HepG2 (cell line): Measurements from ENCODE around the gene PLPPR2. TPM values are rescaled to one million over a fixed set of nuclear protein-coding genes. Genes with fewer than 3 reads are reported as not detected.

Experiments used
- ARID4A ChIP-seq: sonication (generic); formaldehyde crosslinking; IDR thresholded peaks from 2 replicates; pipeline ENCODE4 v1.5.0; 2020; ENCODE audit warnings: mild to moderate bottlenecking, missing genetic modification reagents, borderline replicate concordance
- HNRNPLL ChIP-seq: fragments of 200-400 bp; formaldehyde crosslinking; IDR thresholded peaks from 2 replicates; pipeline ENCODE4 v1.6.1; 2017; ENCODE audit warnings: mild to moderate bottlenecking, low read depth, low read length; ENCODE audit not compliant: poor library complexity, severe bottlenecking
- NFE2L2 ChIP-seq: fragments of 150-350 bp; IDR thresholded peaks from 2 replicates; pipeline ENCODE4 v1.6.1; 2014; ENCODE audit warnings: low read length
- NRL ChIP-seq: sonication (generic); formaldehyde crosslinking; IDR thresholded peaks from 2 replicates; pipeline ENCODE4 v1.5.0; 2020; ENCODE audit warnings: missing genetic modification reagents, mild to moderate bottlenecking, moderate library complexity, borderline replicate concordance
- SOX5 ChIP-seq: IDR thresholded peaks from 2 replicates; pipeline ENCODE4 v1.6.1; 2016; ENCODE audit warnings: borderline replicate concordance
- ZFP37 ChIP-seq: sonication (generic); formaldehyde crosslinking; IDR thresholded peaks from 2 replicates; pipeline ENCODE4 v1.4.0; 2020; ENCODE audit warnings: missing genetic modification reagents, borderline replicate concordance
- ZGPAT ChIP-seq: IDR thresholded peaks from 2 replicates; pipeline ENCODE4 v1.6.1; 2016; ENCODE audit warnings: mild to moderate bottlenecking
- ZMYM3 ChIP-seq: sonication (generic); formaldehyde crosslinking; IDR thresholded peaks from 2 replicates; pipeline ENCODE4 v1.5.1; 2020; ENCODE audit warnings: mild to moderate bottlenecking, missing genetic modification reagents
- ZNF768 ChIP-seq: sonication (generic); formaldehyde crosslinking; IDR thresholded peaks from 2 replicates; pipeline ENCODE4 v1.4.0; 2020; ENCODE audit warnings: missing genetic modification reagents
- polyA plus RNA-seq, 8 experiments: library from polyadenylated mRNA; depleted of rRNA in 3 of 8; stranded (reverse) in 7 of 8; unstranded in 1 of 8; fragments of >200 nt; fragmentation: Illumina TruSeq in 4 of 8; extraction: Trizol in 4 of 8; gene quantifications; 2 replicates each; pipeline versions ENCODE4 v1.2.1 to v1.2.3, GENCODE V29; 2011 to 2016; ENCODE audit warnings: low read depth in 4 of 8, missing spikeins in 1 of 8, mixed read lengths in 1 of 8; ENCODE audit not compliant: insufficient read depth in 1 of 8
- total RNA-seq, 5 experiments: library from RNA; depleted of rRNA; stranded (reverse); fragments of >200 nt; fragmentation: Illumina TruSeq; extraction: Trizol; gene quantifications; 2 replicates each; pipeline ENCODE4 v1.2.3, GENCODE V29; 2016; ENCODE audit warnings: low read depth in 1 of 5
- TF ChIP-seq, protein P1 (sequence below): sonication (generic); formaldehyde crosslinking; IDR thresholded peaks from 2 replicates; pipeline ENCODE4 v1.5.1; 2020; ENCODE audit warnings: mild to moderate bottlenecking, missing genetic modification reagents, borderline replicate concordance
- TF ChIP-seq, protein P2 (sequence below): sonication (generic); formaldehyde crosslinking; IDR thresholded peaks from 2 replicates; pipeline ENCODE4 v1.4.0; 2020; ENCODE audit warnings: missing genetic modification reagents, borderline replicate concordance
- TF ChIP-seq, protein P3 (sequence below): fragments of 450-650 bp; IDR thresholded peaks from 2 replicates; pipeline ENCODE4 v1.6.1; 2017; ENCODE audit warnings: mild to moderate bottlenecking

PLPPR2 gene
- total and polyA plus RNA-seq, 2 of the 13 experiments (the other 11 are each of a cell fraction or from before 2014, with no cell fraction given), result 1.5 to 2.1 TPM

DNA sequence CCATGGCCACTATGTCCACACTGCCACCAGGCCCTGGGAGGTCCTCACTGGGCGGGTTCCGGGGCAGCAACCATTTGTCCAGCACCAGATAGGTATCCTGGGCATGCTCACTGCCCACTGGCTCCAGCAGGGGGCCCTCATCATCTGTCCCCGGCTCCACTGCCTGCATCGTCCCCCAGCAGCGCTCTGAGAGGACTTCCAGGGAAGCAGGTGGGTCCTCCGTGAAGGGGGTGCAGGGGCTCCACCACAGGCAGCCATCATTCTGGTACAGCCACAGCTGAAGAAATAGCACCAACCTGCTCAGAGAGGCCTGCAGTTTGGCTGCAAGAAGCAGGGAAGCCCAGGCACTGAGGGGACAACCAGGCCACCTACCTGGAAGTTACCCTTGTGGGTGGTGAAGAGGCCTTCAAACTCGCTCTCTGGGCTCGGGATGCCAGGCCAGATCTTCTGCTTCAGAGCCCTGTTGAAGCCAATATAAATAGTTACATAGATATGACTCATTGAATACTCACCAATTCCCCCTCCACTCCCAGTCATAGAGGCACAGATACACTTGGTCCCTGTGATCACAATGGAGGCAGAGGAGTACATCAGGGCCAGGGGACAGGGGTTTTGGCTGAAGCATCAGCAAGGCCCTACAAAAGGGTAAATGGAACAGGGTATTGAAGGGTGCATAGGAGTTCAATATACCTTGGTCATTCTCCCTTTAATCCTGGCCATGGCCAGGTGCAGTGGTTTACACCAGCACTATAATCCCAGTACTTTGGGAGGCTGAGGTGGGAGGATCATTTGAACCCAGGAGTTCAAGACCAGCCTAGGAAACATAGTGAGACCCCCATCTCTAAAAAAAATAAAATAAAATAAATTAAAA is 23.3 kb downstream of the PLPPR2 start (continued):
- TF ChIP-seq NRL (CRISPR knock-in tag), result no peak
- TF ChIP-seq HNRNPLL, result peak; percentile 19
- TF ChIP-seq ARID4A (CRISPR knock-in tag), result peak; percentile 32; the same call in 1 of the 2 replicates
- TF ChIP-seq, protein P1, sequence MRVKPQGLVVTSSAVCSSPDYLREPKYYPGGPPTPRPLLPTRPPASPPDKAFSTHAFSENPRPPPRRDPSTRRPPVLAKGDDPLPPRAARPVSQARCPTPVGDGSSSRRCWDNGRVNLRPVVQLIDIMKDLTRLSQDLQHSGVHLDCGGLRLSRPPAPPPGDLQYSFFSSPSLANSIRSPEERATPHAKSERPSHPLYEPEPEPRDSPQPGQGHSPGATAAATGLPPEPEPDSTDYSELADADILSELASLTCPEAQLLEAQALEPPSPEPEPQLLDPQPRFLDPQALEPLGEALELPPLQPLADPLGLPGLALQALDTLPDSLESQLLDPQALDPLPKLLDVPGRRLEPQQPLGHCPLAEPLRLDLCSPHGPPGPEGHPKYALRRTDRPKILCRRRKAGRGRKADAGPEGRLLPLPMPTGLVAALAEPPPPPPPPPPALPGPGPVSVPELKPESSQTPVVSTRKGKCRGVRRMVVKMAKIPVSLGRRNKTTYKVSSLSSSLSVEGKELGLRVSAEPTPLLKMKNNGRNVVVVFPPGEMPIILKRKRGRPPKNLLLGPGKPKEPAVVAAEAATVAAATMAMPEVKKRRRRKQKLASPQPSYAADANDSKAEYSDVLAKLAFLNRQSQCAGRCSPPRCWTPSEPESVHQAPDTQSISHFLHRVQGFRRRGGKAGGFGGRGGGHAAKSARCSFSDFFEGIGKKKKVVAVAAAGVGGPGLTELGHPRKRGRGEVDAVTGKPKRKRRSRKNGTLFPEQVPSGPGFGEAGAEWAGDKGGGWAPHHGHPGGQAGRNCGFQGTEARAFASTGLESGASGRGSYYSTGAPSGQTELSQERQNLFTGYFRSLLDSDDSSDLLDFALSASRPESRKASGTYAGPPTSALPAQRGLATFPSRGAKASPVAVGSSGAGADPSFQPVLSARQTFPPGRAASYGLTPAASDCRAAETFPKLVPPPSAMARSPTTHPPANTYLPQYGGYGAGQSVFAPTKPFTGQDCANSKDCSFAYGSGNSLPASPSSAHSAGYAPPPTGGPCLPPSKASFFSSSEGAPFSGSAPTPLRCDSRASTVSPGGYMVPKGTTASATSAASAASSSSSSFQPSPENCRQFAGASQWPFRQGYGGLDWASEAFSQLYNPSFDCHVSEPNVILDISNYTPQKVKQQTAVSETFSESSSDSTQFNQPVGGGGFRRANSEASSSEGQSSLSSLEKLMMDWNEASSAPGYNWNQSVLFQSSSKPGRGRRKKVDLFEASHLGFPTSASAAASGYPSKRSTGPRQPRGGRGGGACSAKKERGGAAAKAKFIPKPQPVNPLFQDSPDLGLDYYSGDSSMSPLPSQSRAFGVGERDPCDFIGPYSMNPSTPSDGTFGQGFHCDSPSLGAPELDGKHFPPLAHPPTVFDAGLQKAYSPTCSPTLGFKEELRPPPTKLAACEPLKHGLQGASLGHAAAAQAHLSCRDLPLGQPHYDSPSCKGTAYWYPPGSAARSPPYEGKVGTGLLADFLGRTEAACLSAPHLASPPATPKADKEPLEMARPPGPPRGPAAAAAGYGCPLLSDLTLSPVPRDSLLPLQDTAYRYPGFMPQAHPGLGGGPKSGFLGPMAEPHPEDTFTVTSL (CRISPR knock-in tag), result no peak
- TF ChIP-seq ZNF768 (CRISPR knock-in tag), result no peak
- TF ChIP-seq SOX5 (CRISPR knock-in tag), result no peak
- no peak for TF ChIP-seq NFE2L2
- no peak for TF ChIP-seq ZMYM3 (CRISPR knock-in tag)
- 0 out of 2 replicates have a peak, but pooled peaks have one; percentile 41 for TF ChIP-seq ZGPAT (CRISPR knock-in tag)
- TF ChIP-seq, protein P2, sequence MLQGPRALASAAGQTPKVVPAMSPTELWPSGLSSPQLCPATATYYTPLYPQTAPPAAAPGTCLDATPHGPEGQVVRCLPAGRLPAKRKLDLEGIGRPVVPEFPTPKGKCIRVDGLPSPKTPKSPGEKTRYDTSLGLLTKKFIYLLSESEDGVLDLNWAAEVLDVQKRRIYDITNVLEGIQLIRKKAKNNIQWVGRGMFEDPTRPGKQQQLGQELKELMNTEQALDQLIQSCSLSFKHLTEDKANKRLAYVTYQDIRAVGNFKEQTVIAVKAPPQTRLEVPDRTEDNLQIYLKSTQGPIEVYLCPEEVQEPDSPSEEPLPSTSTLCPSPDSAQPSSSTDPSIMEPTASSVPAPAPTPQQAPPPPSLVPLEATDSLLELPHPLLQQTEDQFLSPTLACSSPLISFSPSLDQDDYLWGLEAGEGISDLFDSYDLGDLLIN (CRISPR knock-in tag), result no peak
- TF ChIP-seq ZFP37 (CRISPR knock-in tag), result no peak
- TF ChIP-seq, protein P3, sequence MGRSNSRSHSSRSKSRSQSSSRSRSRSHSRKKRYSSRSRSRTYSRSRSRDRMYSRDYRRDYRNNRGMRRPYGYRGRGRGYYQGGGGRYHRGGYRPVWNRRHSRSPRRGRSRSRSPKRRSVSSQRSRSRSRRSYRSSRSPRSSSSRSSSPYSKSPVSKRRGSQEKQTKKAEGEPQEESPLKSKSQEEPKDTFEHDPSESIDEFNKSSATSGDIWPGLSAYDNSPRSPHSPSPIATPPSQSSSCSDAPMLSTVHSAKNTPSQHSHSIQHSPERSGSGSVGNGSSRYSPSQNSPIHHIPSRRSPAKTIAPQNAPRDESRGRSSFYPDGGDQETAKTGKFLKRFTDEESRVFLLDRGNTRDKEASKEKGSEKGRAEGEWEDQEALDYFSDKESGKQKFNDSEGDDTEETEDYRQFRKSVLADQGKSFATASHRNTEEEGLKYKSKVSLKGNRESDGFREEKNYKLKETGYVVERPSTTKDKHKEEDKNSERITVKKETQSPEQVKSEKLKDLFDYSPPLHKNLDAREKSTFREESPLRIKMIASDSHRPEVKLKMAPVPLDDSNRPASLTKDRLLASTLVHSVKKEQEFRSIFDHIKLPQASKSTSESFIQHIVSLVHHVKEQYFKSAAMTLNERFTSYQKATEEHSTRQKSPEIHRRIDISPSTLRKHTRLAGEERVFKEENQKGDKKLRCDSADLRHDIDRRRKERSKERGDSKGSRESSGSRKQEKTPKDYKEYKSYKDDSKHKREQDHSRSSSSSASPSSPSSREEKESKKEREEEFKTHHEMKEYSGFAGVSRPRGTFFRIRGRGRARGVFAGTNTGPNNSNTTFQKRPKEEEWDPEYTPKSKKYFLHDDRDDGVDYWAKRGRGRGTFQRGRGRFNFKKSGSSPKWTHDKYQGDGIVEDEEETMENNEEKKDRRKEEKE, result no peak
